GM12875 (cell line): ENCODE data around the gene EID3.

Experiments
- H3K4me3 ChIP-seq: one replicate; pipeline ENCODE4 v1.5.1; 2011; ENCODE audit warnings: low read depth, low read length, control low read depth
- CTCF ChIP-seq: IDR thresholded peaks from 2 replicates; pipeline ENCODE4 v1.5.1; 2011; ENCODE audit warnings: low read depth, mild to moderate bottlenecking, control low read depth, inconsistent platforms, low read length, moderate library complexity, borderline replicate concordance; ENCODE audit not compliant: insufficient read depth

Gene EID3

DNA sequence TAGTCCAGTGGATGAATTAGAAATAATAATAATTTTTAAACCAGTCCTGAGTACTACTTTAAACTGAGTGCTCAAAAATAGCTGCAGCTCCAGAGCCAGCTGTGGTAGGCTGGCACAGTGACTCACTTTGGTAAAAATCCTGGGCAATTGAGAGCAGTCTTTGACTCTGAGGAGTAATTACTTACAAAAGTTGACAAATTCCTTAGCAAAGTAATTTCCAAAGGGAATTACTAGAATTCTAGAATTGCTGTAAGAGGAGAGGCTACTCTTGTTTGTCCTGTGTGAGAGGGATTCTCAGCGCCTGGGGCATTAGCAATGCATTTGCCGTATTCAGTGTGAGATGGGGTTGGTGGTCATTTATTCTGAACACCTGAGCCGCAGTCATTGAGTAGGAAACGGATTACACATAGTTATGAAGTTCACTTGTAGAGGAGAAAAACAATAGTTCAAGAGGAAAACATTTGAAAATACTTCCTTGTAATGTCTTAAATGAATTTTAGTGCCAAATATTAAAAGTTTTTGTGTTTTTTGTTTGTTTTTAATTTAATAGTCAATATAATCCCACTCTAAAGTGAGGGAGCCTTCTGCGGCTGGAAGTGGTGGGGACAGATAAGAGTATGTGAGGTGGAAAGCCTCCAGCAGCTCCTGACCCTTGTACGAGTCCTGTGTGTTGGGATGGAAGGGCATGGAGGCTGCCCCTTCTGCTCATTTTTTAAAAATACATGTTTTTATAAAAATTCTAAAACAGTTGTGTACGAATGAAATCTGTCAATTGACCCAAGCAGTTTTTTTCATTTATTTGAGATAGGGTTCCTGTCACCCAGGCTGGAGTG, 41.9 kb downstream of the EID3 start:
- no peak overlapping the region for H3K4me3 ChIP-seq
- TF ChIP-seq CTCF: no peak

- no peak overlapping the region for H3K4me3 ChIP-seq
- no peak for TF ChIP-seq CTCF
Measured at GRCh38 chr12:104347374-104348075, 44.0 kb downstream of the EID3 start.

- no peak for TF ChIP-seq CTCF
- H3K4me3 ChIP-seq: no peak overlapping the region
Measured at GRCh38 chr12:104348283-104348993, 44.9 kb downstream of the EID3 start.

DNA sequence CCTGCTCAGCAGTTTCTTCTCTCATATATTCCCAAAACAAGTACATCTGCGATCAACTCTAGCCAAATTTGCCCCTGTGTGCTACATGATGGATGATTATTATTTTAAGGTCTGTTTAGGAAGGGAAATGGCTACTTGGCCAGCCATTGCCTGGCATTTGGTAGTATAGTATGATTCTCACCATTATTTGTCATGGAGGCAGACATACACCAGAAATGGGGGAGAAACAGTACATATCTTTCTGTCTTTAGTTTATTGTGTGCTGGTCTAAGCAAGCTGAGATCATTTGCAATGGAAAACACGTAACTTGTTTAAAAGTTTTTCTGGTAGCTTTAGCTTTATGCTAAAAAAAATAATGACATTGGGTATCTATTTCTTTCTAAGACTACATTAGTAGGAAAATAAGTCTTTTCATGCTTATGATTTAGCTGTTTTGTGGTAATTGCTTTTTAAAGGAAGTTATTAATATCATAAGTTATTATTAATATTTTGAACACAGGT, 45.5 kb downstream of the EID3 start:
- H3K4me3 ChIP-seq: no peak overlapping the region
- no peak for TF ChIP-seq CTCF

DNA sequence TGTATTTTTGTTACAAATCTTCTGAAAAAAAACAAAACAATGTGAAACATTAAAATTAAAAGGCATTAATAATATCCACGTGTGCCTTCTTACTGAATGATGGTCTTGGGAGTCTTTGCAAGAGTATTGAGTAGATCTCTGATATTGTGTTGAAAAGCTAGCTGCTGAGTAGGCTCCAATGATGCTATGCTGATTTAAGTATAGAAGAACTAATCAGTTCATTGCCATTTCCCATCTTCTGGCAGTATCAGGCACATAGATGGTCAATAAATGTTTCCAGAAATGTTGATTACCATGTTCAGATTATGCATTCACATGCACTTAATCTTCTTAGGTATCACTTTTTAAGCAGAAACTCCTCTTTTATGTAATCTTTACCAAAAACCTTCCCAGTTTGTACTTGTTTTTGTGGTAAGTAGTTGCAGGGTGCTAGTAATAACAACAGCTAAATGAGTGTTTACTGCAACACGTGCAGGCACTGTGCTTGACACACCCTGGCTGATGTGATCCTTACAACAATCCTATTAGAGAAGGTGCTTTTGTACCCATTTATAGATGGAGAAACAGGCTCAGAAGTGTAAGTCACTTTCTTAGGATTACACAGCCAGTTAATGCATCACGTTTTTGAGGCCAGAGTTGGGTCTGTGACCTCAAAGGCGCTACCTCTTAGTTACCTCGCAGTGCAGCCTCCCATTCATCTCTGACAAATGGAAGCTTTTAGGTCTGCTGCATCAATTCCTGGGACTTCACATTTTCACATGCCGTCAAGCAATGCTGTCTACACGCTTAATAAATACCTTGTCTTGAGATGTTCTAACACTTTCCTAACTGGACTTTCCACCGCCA, 46.9 kb downstream of the EID3 start:
- TF ChIP-seq CTCF: no peak

More for the DNA sequence above, 46.9 kb downstream of the EID3 start:
- H3K4me3 ChIP-seq: no peak overlapping the region
